G401.6 (cell line): ENCODE measurements around the gene ZNF69.
"Not testable (repeated sequence)": the region's sequence is repeated elsewhere in the genome, so short reads cannot be mapped to it uniquely, and the experiment has no call there.

Experiments
- FAIRE-seq: peaks from 2 replicates; lab custom pipeline; 2012; peaks lifted over from hg19 to GRCh38; lab: Jason Lieb, UNC

The ZNF69 gene

GRCh38 chr19:11887611-11888531 lies at the start of gene ZNF69:
Gene ZNF69, plus strand, starts transcription at chr19:11887782. Its CDS starts 142 bp downstream, at chr19:11887924.
- no peak for FAIRE-seq

DNA sequence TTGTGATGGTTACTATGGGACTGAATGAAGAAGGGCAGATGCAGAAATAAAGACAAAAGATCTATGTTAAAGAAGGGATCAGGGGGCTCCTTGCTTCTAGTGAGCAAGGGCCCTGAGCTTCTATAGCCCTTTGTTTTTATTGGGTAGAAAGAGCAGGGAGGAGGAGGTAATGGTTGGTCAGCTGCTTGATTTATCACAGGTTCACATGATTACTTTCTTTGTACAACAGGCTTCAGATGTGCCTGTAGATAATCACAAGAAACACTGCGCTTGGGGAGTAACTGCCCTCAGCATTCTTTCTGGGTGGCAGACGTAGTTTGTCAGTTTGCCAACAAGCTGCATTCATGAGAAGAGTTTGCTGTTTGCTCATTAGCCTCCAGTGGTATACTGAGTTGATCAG lies 43.9 kb upstream of the ZNF69 start:
- FAIRE-seq, result no peak

GRCh38 chr19:11847615-11848014 lies 40.0 kb upstream of the ZNF69 start:
- FAIRE-seq, result not testable (repeated sequence)

DNA sequence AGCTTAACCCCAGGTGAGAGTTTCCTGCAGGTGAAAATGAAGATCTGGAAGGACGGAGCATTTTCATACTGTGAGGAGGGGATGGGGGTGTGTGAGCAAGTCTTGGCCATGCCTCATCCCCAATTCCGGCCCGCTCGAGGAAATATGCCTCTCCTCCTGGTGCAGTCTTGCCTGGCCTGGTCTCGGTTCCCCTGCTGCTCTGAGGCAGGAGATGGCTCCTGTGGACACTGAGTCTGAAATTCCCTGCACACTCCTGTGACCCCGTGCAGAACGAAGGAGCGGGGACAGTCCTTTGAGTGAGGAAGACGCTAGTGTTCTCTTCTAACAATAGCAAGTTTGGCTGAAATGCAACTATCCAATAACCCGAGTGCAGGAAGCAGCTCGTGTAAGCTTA lies 39.4 kb upstream of the ZNF69 start:
- no peak for FAIRE-seq

DNA sequence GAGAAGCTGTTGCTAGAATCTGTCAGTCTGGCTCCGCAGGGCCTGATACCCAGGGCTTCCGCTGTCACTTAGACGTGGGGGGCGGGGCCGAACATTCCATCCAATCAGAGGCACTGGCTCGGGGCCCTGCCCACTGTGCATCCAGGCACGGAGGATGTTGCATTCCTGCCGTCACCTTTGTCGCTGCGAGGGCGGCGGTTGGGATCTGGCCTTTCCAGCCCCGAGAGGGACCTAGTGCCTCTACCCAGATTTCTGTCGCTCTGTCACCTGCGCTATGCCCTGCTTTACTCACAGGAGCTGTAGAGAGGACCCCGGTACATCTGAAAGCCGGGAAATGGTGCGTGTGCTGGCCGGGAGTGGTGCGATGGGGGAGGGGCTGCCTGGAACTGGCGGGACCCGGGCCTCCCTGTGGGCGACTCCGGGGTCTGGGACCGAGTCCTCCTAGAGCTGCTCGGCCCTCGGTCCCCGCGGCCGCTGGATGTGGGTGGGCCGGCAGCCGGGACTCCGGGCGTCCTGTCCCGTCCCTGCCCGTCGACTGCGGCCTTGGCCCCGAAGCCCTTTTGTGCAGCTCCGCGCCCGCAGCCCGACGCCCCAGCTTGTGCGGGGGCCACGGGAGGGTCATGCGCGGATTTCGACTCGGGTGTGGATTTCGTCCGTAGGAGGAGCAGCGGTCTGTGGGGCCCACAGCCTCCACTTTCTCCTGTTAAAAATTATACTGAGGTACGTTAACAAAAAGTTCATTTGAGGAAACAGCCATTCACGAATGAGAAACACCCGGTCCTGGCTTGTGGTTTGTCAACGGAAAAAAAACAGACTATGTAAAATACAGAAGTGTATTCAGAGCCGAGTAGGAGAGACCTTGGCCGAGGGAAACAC lies 38.8 kb upstream of the ZNF69 start, which contains the start of gene ZNF439:
TSS of gene ZNF439 (plus strand) at position 133 of the 876 bp plus-strand sequence. CDS start at position 275, 142 bp downstream.
- no peak for FAIRE-seq

GRCh38 chr19:11850289-11850688 lies 37.3 kb upstream of the ZNF69 start:
- not testable (repeated sequence) for FAIRE-seq

GRCh38 chr19:11853358-11853757 lies 34.2 kb upstream of the ZNF69 start:
- FAIRE-seq, result no peak

DNA sequence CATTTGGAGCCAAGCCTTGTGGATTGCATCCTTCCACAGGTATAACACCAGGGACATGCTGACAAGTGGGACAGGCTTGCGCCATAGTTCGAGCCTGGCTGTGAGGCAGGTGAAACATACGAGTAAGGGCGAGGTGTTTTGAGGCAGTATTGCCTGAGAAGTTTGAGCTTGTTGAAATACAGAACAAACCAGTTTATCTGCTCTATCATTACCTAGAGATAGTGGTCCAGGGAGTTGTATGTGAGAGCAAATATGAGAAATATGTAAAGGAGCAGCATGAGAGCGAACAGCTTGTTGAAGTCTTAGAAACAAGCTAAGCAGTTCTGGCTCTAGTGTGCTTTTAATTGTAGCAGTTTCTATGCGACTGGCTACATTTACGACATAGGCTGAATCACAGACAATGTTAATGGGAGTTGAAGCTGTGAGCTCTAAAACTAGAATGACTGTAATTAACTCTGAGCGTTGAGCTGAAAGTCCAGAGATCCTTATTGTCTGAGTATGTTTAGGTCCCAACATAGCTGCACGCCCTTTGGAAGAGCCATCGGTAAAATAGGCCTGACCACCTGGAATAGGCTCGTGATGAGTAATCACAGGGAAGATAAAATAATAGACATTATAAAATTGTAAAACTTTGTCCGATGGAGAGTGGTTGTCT lies 30.9 kb upstream of the ZNF69 start:
- FAIRE-seq, result no peak

DNA sequence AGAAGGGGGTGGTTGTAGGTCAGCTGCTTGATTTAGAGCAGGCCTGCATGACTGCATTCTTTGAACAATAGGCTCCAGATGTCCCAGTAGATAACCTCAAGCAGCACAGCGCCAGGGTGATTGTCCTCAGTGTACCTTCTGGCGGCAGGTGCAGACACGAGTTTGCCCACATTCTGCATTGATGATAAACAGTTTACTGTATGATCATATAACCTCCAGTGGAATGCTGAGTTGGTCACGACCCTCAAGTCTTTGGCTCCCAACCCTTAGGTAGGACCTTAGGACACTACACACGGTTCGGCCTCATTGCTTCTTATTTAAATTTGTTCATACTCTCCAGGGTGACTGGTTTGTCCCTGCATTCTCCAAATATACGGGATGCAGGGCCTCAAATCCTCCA lies 26.9 kb upstream of the ZNF69 start:
- no peak for FAIRE-seq

DNA sequence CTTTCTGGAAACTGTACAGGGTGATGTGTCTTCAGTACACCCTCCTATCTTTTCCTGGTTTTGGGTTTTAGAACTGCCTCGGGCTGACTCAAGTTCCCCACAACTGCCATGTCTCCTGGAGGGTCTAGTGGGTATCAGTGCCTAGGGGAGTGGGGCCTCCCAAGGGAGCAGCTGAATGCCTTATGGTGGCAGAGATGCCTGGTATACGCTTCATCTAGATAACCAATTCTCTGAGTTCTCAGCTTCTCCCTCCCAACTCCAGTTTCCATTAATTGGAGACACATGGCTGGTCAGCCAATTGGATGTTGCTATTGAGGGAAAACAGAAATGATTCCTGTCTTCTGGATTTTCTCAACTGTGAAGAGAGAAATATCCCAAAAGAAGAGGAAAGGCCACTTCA lies 26.3 kb upstream of the ZNF69 start:
- FAIRE-seq, result no peak

- not testable (repeated sequence) for FAIRE-seq
Measured at GRCh38 chr19:11867766-11868165, 19.8 kb upstream of the ZNF69 start.

GRCh38 chr19:11868188-11868587 lies 19.4 kb upstream of the ZNF69 start:
- FAIRE-seq, result no peak

DNA sequence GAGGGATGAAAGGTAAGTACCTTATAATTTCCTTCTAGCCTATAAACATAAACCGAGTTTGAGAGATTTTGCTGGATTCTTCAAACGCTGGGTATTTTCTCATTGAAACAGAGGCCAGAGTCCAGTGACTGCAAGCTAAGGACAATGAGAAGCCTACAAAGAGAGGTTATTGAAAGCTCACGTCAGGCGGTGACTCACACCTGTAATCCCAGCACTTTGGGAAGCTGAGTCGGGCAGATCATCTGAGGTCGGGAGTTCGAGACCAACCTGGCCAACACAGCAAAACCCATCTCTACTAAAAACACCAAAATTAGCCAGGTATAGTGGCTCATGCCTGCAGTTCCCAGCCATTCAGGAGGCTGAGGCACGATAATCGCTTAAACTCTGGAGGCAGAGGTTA lies 15.0 kb upstream of the ZNF69 start:
- no peak for FAIRE-seq

- no peak for FAIRE-seq
Measured at GRCh38 chr19:11873762-11874161, 13.8 kb upstream of the ZNF69 start.

GRCh38 chr19:11879687-11880266 lies 7.8 kb upstream of the ZNF69 start:
- FAIRE-seq, result not testable (repeated sequence)

- FAIRE-seq, result no peak
Measured at GRCh38 chr19:11880598-11880997, 7.0 kb upstream of the ZNF69 start.

- no peak for FAIRE-seq
Measured at GRCh38 chr19:11881151-11881800, 6.3 kb upstream of the ZNF69 start.

DNA sequence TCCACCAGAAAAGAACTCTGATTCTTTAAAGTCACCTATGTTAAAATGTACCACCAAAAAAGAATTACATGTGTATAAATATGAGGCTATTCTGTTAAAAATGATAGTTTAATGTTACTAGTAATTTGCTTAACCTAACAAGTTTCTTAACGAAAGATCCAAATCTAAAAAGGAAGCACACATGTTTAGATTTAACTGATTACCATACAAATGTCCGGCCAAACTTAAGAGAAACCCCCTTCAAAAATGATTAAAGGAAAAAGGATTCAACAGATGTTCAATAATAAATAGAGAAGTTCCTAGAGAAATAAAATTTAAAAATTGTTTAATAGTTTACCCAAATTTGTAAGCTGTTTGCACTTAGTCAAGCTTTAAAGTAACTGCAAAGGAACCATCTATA lies 5.0 kb upstream of the ZNF69 start:
- no peak for FAIRE-seq

- FAIRE-seq, result no peak
Measured at GRCh38 chr19:11887234-11887610, 360 bp upstream of the ZNF69 start.

- FAIRE-seq, result not testable (repeated sequence)
Measured at GRCh38 chr19:11889901-11890300, 2.3 kb downstream of the ZNF69 start.

DNA sequence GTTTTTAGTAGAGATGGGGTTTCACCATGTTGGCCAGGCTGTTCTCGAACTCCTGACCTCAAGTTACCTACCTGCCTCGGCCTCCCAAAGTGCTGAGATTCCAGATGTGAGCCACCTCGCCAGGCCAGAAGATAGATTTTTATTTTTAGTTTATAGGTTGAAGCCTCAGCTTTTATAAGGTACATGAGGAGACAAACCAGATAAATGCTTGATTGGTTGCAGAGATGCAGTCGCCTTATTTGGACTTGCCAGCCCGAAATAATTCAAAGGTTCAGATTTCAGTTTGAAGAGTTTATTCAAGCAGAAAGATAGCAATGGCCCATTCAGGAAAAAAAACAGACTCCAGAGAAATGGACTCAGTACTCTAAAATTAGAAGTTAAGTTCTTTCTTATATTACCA lies 3.1 kb downstream of the ZNF69 start:
- FAIRE-seq, result no peak

- FAIRE-seq, result no peak
Measured at GRCh38 chr19:11894851-11895250, 7.3 kb downstream of the ZNF69 start.
